ENCODE results near the gene NPAS1. TPM values are rescaled to one million over a fixed set of nuclear protein-coding genes. Genes with fewer than 3 reads are reported as not detected.

Gene NPAS1
- total and polyA plus RNA-seq, 2 of the 13 experiments (the other 11 are each of a cell fraction or from before 2014, with no cell fraction given), result 0.35 to 2.9 TPM

GRCh38 chr19:47047763-47048405 is 28.2 kb downstream of the NPAS1 start (continued):
- TF ChIP-seq TFDP2 (CRISPR knock-in tag; IDR thresholded peaks at IDR 0.05), result peak; percentile 87
- no peak for TF ChIP-seq NFKBIZ (CRISPR knock-in tag; IDR thresholded peaks at IDR 0.05)
- TF ChIP-seq ATF7-NPFF (CRISPR knock-in tag; IDR thresholded peaks at IDR 0.05; ENCODE audit: low read depth), result 0 out of 2 replicates have a peak, but pooled peaks have one; percentile 50
- TF ChIP-seq TCF7L2 (IDR thresholded peaks at IDR 0.05; ENCODE audit: low read depth, low read length), result no peak
- no peak for TF ChIP-seq ARNTL (CRISPR knock-in tag; IDR thresholded peaks at IDR 0.05)
- TF ChIP-seq ZSCAN25 (CRISPR knock-in tag; IDR thresholded peaks at IDR 0.05), result no peak
- TF ChIP-seq EZH2 (conservative IDR thresholded peaks at IDR 0.05; ENCODE audit: low read depth, low read length), result no peak
- TF ChIP-seq ZNF674 (CRISPR knock-in tag; IDR thresholded peaks at IDR 0.05; ENCODE audit: low read depth), result no peak
- TF ChIP-seq ZNF383 (CRISPR knock-in tag; IDR thresholded peaks at IDR 0.05; ENCODE audit: borderline replicate concordance), result no peak
- TF ChIP-seq THAP8 (CRISPR knock-in tag; IDR thresholded peaks at IDR 0.05; ENCODE audit: borderline replicate concordance), result no peak
- no peak for TF ChIP-seq CHD4 (IDR thresholded peaks at IDR 0.05; ENCODE audit: borderline replicate concordance, low read length)
- TF ChIP-seq IKZF1 (IDR thresholded peaks at IDR 0.05), result no peak
- TF ChIP-seq RFX5 (IDR thresholded peaks at IDR 0.05; ENCODE audit: low read depth, low read length), result peak; percentile 13; the same call in 1 of the 2 replicates
- no peak for TF ChIP-seq ZNF256 (CRISPR knock-in tag; conservative IDR thresholded peaks at IDR 0.05)
- TF ChIP-seq RERE (CRISPR knock-in tag; IDR thresholded peaks at IDR 0.05; ENCODE audit: low read depth), result no peak
- TF ChIP-seq SMC3 (IDR thresholded peaks at IDR 0.05; ENCODE audit: low read length), result no peak
- no peak for TF ChIP-seq ATF3 (CRISPR knock-in tag; IDR thresholded peaks at IDR 0.05)
- TF ChIP-seq GATAD1 (CRISPR knock-in tag; IDR thresholded peaks at IDR 0.05), result peak; percentile 81
- no peak for TF ChIP-seq EEA1 (CRISPR knock-in tag; IDR thresholded peaks at IDR 0.05; ENCODE audit: borderline replicate concordance)
- TF ChIP-seq ZNF274 (CRISPR knock-in tag; IDR thresholded peaks at IDR 0.05), result peak; percentile 63; the same call in 1 of the 2 replicates
- TF ChIP-seq KDM5B (CRISPR knock-in tag; IDR thresholded peaks at IDR 0.05; ENCODE audit: borderline replicate concordance), result no peak
- TF ChIP-seq NCOR1 (IDR thresholded peaks at IDR 0.05; ENCODE audit: borderline replicate concordance, low read length), result no peak
- TF ChIP-seq ZBTB42 (CRISPR knock-in tag; IDR thresholded peaks at IDR 0.05), result no peak
- no peak for TF ChIP-seq FOXA3 (CRISPR knock-in tag; IDR thresholded peaks at IDR 0.05)
- no peak for TF ChIP-seq JDP2 (CRISPR knock-in tag; IDR thresholded peaks at IDR 0.05; ENCODE audit: borderline replicate concordance)
